ENCODE measurements around the gene CD40. TPM values are rescaled to one million over a fixed set of nuclear protein-coding genes. Genes with fewer than 3 reads are reported as not detected.

CD40 gene
- total and polyA plus RNA-seq, 10 of the 15 experiments (the other 5 are each of a cell fraction or from before 2014, with no cell fraction given) = 40.8 to 193 (median 89.5) TPM

GRCh38 chr20:46089167-46089416 lies 29.0 kb upstream of the CD40 start (continued):
- TF ChIP-seq ZBTB11 (CRISPR knock-in tag; IDR thresholded peaks at IDR 0.05) (no peak), RELB (IDR thresholded peaks at IDR 0.05; ENCODE audit: low read depth) (no peak), IRF5 (IDR thresholded peaks at IDR 0.05; ENCODE audit: borderline replicate concordance) (peak; percentile 52)

Measured in GM12878 (cell line).